Activated naive CD4-positive, alpha-beta T cell treated with anti-CD3 and anti-CD28 coated beads, Interleukin-2, amount 50 U/mL, for 24 hours (primary cell): ENCODE results near the gene GLP1R.
"Not testable (repeated sequence)": the region's sequence is repeated elsewhere in the genome, so short reads cannot be mapped to it uniquely, and the experiment has no call there.

Source experiments
- H3K27ac Mint-ChIP-seq: one replicate; pipeline ENCODE4 v1.8.0; 2021; ENCODE audit warnings: mild to moderate bottlenecking, mixed read lengths
- H3K27me3 Mint-ChIP-seq: one replicate; pipeline ENCODE4 v1.8.0; 2021; ENCODE audit warnings: mixed read lengths
- H3K36me3 Mint-ChIP-seq: one replicate; pipeline ENCODE4 v1.8.0; 2021; ENCODE audit warnings: mixed read lengths
- H3K4me1 Mint-ChIP-seq: one replicate; pipeline ENCODE4 v1.8.0; 2021; ENCODE audit warnings: mixed read lengths
- H3K4me3 Mint-ChIP-seq: one replicate; pipeline ENCODE4 v1.8.0; 2021; ENCODE audit warnings: mild to moderate bottlenecking, mixed read lengths
- H3K9me3 Mint-ChIP-seq: one replicate; pipeline ENCODE4 v1.8.0; 2021; ENCODE audit warnings: mixed read lengths

GLP1R gene

DNA sequence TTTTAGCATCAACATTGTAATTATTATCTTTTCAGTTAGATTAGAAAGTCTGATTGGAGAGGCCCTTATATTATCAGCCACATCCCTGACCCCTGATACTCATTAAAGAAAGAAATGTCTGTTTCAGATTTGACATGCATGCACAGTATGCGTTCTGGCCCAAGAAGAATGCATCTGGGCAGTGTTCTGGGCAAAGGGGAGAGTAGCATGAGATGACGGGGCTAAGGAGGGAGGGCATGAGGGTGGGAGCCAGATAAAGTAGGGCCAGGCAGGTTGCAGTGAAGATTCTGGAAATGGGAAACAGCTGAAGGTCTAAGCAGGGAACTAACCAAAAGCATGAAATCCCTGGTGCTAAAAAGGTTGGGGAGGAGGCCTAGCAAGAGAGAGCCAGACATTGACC is 59.1 kb downstream of the GLP1R start:
- no peaks in the 10 kb centered on the region for H3K27me3 Mint-ChIP-seq
- H3K27ac Mint-ChIP-seq: no peak overlapping the region
- peaks cover 28% of the 10 kb centered on the region for H3K36me3 Mint-ChIP-seq
- H3K4me1 Mint-ChIP-seq: peaks cover 62% of the 10 kb centered on the region
- no peaks in the 10 kb centered on the region for H3K9me3 Mint-ChIP-seq
- H3K4me3 Mint-ChIP-seq: no peak overlapping the region

DNA sequence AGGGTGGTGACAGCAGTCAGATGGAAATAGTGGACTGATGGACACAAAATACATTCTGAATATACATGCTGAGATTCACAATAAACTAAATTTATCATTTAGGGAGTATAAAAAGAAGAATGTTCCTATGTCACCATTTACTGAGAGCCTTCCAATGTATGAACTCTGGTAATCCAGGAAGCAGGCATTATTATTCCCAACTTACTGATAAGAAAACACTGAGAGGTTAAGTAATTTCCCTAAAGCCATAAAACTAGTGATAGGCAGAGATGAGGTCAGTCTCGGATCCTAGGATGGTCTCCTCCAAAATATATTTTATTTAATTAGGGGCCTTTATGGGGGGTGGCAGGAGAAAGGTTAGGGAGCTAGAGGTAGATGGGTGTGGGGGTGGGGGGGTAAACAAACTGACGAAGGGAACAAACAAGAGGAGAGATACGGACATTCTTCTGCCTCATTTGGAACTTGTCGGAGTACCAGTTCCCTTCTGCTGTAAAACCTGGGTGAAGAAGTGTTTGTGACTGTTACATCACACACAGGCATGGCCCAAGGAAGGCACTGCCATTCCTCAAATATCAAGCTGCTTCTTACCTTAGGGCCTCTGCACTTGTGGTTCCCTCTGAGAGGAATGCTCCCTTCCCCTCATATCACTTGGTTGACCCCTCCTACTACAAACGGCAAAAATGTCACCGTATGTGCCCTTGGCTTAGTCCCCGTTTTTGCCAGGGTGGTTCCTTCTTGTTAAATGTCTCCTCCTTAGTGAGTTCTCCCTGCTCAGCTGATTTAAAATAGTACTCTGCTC is 59.7 kb downstream of the GLP1R start:
- H3K4me1 Mint-ChIP-seq: peaks cover 68% of the 10 kb centered on the region
- H3K4me3 Mint-ChIP-seq: no peak overlapping the region
- H3K9me3 Mint-ChIP-seq: no peaks in the 10 kb centered on the region
- H3K27me3 Mint-ChIP-seq: no peaks in the 10 kb centered on the region
- H3K36me3 Mint-ChIP-seq: peaks cover 25% of the 10 kb centered on the region
- H3K27ac Mint-ChIP-seq: no peak overlapping the region

DNA sequence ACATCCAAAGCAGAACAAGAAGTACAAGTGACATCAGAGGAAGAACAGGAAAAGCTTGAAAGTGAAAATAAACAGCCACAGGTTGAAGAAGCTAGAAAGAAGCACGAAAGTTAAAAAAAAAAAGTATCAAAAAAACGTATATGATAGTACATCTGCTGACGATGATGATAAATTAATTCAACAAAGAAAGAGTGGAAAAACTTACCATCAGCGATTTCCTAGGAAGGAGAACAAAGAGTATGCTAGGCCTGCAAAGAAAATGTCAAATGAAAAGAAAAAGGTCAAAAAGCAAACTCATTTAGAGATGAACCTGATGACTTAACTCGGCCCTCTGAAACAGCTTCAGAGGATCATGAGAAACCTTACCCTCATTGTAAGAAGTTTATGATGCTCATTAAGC is 62.7 kb downstream of the GLP1R start:
- peak overlapping the region; percentile 99 for H3K27ac Mint-ChIP-seq
- H3K36me3 Mint-ChIP-seq: peaks cover 10% of the 10 kb centered on the region
- peaks cover 83% of the 10 kb centered on the region for H3K4me1 Mint-ChIP-seq
- peak overlapping the region; percentile 76 for H3K4me3 Mint-ChIP-seq
- no peaks in the 10 kb centered on the region for H3K27me3 Mint-ChIP-seq
- no peaks in the 10 kb centered on the region for H3K9me3 Mint-ChIP-seq

DNA sequence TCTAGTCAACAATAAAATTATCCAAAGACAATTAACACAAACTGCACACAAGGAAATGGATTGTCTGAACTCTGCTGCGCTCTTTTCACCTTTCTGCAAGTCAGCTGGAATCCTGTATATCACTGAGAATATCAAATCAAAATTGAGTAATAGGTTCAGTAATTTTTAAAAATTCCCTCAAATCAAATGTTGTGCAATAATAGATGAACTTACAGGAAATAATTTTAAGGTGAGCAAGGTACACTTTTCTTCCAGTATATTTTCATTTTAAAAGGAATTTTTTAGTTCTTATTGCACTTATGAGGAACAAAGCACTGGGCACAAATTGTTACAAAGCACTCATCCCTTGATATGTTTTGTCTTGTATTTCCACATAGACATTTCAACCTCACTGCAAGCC is 65.2 kb downstream of the GLP1R start:
- Mint-ChIP-seq H3K36me3 (peaks cover 4% of the 10 kb centered on the region), H3K27me3 (no peaks in the 10 kb centered on the region), H3K9me3 (no peaks in the 10 kb centered on the region), H3K4me3 (peak overlapping the region; percentile 96), H3K4me1 (peaks cover 69% of the 10 kb centered on the region), H3K27ac (peak overlapping the region; percentile 98)

DNA sequence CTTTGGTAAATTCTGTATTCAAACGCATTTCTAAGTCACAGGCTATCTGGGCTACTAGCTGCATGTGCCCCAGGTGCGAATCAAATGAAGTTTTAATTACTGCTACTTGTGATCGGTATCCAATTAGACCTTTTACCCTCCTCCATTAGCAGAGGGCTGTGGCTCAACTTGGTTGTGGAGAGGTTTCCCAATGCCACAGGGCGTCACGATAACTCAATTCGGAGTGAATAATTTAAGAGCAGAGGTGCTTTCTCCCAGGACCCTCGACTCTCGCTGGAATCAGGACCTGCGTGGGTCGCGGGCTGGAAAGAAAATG is 65.8 kb downstream of the GLP1R start:
- no peaks in the 10 kb centered on the region for H3K9me3 Mint-ChIP-seq
- H3K4me3 Mint-ChIP-seq: peak overlapping the region; percentile 96
- H3K4me1 Mint-ChIP-seq: peaks cover 64% of the 10 kb centered on the region
- H3K27ac Mint-ChIP-seq: peak overlapping the region; percentile 98
- no peaks in the 10 kb centered on the region for H3K36me3 Mint-ChIP-seq
- H3K27me3 Mint-ChIP-seq: no peaks in the 10 kb centered on the region

DNA sequence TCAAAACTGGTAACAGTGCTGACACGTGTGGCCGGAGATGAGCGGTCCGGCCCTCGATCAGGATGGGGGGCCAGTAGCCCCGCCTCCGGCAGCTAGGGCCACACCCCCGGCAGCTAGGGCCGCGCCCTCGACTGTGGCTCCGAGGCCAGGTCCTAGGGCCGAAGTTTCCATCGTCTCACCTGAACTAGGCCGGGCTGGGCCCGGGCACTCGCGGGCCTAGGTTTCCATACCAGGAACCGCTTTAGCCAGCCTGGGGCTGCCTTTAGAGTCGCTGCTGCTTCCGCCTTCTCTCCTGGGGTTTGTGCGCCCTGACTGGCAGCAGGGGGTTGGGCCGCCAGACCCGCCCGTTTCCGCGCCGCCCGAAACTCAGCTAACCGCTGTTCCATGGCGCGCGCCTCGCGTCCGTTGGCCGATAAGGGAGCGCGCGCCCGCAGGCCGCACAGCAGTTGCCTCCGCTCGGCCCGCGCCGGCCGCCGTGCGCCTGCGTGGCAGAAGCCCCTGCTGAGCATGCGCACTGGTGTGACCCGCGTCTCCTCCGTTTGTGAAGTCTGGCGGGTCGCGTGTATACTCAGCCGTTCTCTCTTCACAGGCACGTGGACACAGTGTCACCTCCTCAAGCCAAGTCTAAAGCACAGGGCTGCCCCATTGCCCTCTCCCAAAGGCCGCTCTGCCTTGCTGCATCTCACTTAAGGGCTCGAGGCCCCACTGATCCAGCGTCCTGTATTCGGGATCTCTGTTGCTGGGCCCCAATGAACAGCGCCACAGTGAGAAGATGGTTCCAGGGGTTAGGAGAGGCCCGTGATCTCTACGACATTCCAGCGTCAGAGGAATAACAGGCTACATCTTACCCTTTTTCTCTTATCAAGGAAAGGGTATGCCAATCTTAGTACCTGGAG is 66.4 kb downstream of the GLP1R start, which contains the start of gene SAYSD1:
Gene SAYSD1 (minus strand): TSS at position 483 of the 896 bp plus-strand sequence. CDS start 97 bp downstream, at position 386.
- Mint-ChIP-seq H3K27ac (peak within 1 kb of the TSS; percentile 98), H3K9me3 (no peaks in the 10 kb centered on the region), H3K4me3 (peak within 1 kb of the TSS; percentile 96), H3K4me1 (peaks cover 64% of the 10 kb centered on the region), H3K27me3 (no peaks in the 10 kb centered on the region), H3K36me3 (no peaks in the 10 kb centered on the region)

DNA sequence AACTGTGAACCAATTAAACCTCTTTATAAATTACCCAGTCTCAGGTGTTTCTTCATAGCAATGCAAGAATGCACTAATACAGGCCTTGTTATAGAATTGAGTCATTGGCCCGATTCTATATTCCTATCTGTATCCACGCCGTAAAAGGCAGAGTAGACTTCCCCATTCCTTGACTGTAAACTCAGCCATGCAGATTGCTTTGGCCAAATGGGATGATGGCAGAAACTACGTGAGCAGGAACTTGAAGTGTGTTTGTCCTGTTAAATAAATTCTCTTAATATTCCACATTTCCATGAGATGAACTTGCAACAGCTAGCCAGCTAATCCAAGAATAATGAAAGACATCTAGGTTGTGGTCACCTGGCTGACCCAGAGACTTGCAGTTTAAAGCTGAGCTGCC is 70.3 kb downstream of the GLP1R start:
- H3K4me1 Mint-ChIP-seq: peaks cover 24% of the 10 kb centered on the region
- H3K9me3 Mint-ChIP-seq: no peaks in the 10 kb centered on the region
- H3K27me3 Mint-ChIP-seq: no peaks in the 10 kb centered on the region
- no peaks in the 10 kb centered on the region for H3K36me3 Mint-ChIP-seq
- no peak overlapping the region for H3K27ac Mint-ChIP-seq
- H3K4me3 Mint-ChIP-seq: no peak overlapping the region

DNA sequence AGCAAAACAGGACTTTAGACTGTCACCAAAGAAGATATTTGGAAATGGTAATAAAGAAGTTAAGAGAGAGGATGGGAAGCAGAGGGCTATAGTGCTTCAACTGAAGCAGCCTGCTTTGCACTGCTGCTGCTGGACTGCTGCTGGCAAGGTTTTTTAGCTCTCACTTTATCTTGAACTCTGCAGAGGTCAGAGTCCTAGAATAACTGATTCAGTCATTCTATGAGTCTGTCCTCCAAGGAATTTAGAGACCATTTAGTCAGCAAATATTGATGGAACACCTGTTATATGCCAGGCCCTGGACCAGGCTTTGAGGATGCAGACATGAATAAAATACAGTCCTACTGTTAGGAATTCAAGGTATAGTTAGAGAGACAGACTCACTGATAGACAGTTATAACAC is 75.5 kb downstream of the GLP1R start:
- H3K4me3 Mint-ChIP-seq: no peak overlapping the region
- no peaks in the 10 kb centered on the region for H3K9me3 Mint-ChIP-seq
- H3K4me1 Mint-ChIP-seq: no peaks in the 10 kb centered on the region
- H3K27ac Mint-ChIP-seq: no peak overlapping the region
- H3K36me3 Mint-ChIP-seq: no peaks in the 10 kb centered on the region
- no peaks in the 10 kb centered on the region for H3K27me3 Mint-ChIP-seq

DNA sequence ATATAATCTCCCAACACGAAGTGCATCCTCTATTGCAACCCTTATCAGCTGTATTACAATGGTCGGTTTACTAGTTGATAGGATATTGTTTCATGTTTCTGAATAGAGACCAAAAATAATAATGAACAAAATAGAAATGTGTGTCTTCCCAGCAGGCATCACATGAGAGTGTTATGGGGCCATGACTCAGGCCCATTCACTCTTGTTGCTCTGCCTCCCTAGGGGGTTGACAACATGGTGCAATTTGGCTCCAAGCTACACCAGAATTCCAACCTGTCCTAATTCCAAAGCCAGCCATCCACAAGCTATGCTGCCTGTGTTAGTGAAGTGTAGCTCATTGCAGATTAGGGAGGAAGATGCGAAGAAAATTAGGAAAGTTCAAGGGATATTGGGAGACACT is 79.5 kb downstream of the GLP1R start:
- H3K4me1 Mint-ChIP-seq: no peaks in the 10 kb centered on the region
- H3K27ac Mint-ChIP-seq: no peak overlapping the region
- H3K4me3 Mint-ChIP-seq: no peak overlapping the region
- no peaks in the 10 kb centered on the region for H3K9me3 Mint-ChIP-seq
- no peaks in the 10 kb centered on the region for H3K27me3 Mint-ChIP-seq
- H3K36me3 Mint-ChIP-seq: peaks cover 2% of the 10 kb centered on the region

DNA sequence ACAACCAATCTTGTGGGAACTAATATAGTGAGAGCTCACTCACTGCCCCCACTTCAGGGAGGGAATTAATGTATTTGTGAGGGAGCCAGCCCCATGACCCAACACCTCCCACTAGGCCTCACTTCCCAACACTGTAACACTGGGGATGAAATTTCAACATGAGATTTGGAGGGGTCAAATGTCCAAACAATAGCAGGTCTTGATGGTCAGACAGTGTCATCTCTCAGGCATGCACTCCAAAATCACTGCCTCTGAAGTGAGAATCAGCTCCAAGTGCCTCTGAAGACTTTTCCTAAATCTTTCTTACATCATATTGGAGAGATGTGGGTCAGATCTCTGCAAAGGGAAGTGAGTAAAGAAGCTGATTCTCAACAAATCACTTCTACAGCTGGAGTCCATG is 80.3 kb downstream of the GLP1R start:
- Mint-ChIP-seq H3K4me1 (no peaks in the 10 kb centered on the region), H3K4me3 (no peak overlapping the region), H3K27me3 (no peaks in the 10 kb centered on the region), H3K27ac (no peak overlapping the region), H3K36me3 (peaks cover 2% of the 10 kb centered on the region), H3K9me3 (no peaks in the 10 kb centered on the region)

DNA sequence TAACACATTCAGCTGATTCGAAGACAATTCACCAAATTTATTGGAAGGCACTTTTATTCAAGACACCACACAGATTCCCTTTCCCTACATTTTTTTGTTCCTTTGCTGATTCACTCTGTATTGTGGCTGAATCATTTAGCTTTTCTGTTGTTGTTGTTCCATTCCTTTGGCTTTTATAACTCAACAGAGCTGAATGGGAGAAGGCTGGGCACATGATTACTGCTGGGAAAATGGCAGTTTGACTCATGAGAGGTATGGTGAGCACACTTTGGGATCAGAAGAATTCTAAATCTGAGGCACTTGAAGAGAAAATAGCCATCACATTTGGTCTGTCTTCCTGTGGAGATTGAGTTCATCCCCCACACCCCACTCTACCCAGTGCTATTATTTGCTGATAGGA is 82.1 kb downstream of the GLP1R start:
- Mint-ChIP-seq H3K27me3 (no peaks in the 10 kb centered on the region), H3K36me3 (peaks cover 2% of the 10 kb centered on the region), H3K27ac (no peak overlapping the region), H3K4me1 (no peaks in the 10 kb centered on the region), H3K9me3 (no peaks in the 10 kb centered on the region), H3K4me3 (no peak overlapping the region)

DNA sequence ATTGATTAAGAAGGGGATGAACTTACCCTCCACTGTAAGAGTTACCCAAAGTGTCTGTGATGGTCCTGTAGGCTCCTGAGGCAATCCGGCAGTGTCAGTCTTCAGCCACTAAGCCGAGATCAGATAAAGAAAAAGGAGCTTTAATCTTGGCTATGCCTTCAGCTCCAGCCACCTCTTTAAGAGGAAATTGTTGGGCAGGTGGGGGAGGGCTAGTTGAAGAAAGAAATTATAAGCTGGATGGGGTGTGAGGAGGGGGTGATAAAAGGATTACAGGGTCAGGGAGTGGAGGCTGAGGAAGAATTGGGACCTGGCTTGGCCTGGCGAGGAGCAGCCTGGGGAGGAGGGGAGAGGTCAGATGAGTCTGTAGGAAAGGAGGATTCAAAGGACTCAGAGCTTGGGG is 86.2 kb downstream of the GLP1R start:
- not testable (repeated sequence) for H3K27me3 Mint-ChIP-seq, H3K27ac Mint-ChIP-seq, H3K9me3 Mint-ChIP-seq, H3K36me3 Mint-ChIP-seq, H3K4me3 Mint-ChIP-seq, H3K4me1 Mint-ChIP-seq

DNA sequence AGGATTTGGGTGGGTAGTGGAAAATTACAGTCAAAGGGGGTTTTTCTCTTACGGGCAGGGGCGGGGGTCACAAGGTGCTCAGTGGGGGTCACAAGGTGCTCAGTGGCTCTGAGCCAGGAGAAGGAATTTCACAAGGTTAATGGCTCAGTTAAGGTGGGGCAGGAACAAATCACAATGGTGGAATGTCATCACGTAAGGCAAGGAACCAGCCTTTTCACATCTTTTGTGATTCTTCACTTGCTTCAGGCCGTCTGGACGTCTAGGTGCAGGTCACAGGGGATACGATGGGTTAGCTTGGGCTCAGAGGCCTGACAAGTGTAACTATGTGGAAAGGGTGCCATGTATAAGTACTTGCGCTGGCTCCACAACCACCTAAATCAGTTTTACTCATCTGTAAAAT is 87.6 kb downstream of the GLP1R start:
- H3K27ac Mint-ChIP-seq, H3K27me3 Mint-ChIP-seq, H3K36me3 Mint-ChIP-seq, H3K9me3 Mint-ChIP-seq, H3K4me3 Mint-ChIP-seq, H3K4me1 Mint-ChIP-seq: not testable (repeated sequence)

DNA sequence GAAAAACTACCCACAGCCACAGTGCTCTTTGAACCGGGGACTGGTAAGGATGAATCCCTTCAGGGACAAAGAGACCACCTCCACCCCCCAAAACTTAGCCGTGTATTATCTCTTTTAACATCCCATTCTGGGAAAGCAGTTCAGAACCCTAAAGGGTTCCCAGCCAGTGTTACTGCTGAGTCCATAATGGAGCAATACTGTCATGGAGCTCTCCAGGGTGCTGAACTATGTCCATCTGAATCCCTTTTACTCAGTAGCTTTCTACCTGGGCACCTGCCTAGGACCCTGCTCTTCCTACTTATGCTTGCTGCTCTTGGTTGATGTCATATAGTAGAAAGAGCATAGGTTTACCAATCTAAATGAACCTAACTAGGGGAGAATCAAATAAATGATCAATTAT is 88.7 kb downstream of the GLP1R start:
- H3K4me1 Mint-ChIP-seq: no peaks in the 10 kb centered on the region
- H3K27ac Mint-ChIP-seq: no peak overlapping the region
- no peaks in the 10 kb centered on the region for H3K36me3 Mint-ChIP-seq
- H3K4me3 Mint-ChIP-seq: no peak overlapping the region
- no peaks in the 10 kb centered on the region for H3K27me3 Mint-ChIP-seq
- peaks cover 5% of the 10 kb centered on the region for H3K9me3 Mint-ChIP-seq
